HG03439 (cell line): Measurements from ENCODE around the gene ZNF354B.
"Not testable (repeated sequence)": the region's sequence is repeated elsewhere in the genome, so short reads cannot be mapped to it uniquely, and the experiment has no call there.

Source experiments
- ATAC-seq: cut with Tn5 transposase; IDR thresholded peaks from one replicate; pipeline ENCODE4 v1.9.1; 2021; ENCODE audit warnings: mild to moderate bottlenecking, moderate library complexity; ENCODE audit not compliant: unreplicated experiment

ZNF354B gene

DNA sequence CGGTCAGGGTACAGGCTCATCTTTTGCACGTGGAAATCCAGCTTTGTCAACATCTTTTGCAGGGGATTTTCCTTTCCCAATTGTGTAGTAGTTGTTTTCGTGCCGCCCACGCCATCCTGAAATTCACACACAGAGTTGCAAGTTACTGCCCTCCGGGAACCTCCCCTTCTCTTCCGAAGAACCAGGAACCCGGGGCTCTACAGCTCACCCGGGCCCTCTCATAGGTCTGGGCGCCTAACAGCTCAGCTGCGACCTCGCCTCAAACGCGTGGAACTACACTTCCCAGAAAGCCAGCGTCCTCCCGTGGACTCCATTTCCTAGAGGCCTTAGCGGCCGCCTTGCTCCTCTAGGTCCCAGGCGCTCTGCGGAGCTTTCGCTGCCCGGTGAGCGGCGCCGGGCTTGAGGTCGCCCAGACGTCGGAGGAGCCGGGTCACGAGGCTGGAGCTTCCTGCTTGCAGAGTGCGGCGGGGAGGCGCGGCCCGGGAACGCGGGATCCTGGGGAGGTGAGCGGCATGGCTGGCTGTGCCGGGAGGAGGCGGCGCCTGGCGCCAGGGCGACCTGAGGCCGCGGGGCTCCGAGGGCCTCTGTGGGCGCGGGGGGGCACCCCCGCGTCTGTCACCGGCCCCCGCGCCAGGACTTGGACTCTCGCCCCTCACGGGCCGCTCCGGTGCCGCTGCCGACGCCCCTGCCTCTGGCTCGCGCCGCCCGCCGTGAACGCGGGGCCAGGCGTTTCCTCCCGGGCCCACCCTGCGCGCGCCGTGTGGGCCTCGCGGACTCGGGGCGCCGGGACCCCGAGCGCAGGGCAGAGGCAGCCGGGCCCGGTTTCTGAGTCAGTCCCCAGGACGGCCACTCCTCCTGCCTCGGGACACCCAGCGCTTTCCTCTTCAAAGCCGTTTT is at the start of gene ZNF354B:
TSS of gene ZNF354B (plus strand) at position 329 of the 897 bp plus-strand sequence. CDS start 1,095 bp downstream, outside the sequence.
- ATAC-seq = peak; percentile 95

GRCh38 chr5:178817506-178817905 is 42.2 kb upstream of the ZNF354B start:
- ATAC-seq = no peak

DNA sequence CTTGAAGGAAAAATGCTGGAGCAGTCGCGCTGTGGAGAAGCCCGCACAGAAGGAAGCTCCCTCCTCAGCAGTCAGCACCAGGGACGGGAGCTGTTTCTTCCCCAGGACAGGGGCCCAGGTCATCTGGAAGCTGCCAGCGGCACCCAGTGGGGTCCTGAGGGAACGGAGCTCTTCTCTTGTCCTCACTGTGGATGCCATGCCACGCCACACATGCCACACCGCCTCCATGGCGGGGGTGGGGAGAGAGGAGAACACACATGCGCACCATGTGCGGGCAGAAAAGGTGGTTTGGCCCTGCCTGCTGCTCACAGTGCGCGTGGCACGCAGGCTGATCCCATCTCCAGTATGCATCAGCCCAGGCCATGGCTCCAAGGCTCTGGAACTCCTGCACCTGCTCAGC is 41.7 kb upstream of the ZNF354B start:
- no peak for ATAC-seq

DNA sequence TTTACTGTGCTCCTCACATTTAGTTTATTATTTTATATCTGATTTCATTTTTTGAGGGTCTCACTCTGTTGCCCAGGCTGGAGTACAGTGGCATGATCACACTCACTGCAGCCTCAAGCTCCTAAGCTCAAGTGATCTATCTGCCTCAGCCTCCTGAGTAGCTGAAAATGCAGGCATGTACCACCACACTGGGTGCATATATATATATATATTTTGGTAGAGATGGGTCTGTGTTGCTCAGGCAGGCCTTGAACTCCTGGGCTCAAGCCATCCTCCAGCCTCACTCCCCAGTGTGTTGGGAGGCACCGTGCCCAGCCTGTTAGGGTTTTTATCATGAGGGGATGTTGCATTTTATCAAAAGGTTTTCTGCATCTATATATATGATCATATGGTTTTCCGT is 39.8 kb upstream of the ZNF354B start:
- no peak for ATAC-seq

- ATAC-seq = no peak
Observed at GRCh38 chr5:178825444-178825843, 34.3 kb upstream of the ZNF354B start.

DNA sequence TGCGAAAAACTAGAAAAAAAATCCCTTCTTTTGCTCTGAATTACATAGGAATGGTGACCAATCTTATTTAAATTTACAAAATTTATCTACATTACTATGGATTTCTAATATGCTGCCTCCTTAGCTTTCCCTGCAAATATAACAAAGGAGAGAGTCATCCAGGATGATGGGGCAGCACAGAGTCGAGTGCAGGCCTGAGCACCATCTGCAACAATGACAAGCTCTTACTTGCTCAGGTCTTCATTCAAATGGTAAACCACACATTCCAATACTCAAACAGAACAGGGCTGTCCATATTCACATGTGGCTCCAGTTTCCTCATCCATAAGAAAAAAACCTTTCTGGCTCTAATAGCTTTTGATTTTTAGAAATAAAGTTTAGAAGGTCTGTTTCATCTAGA is 33.5 kb upstream of the ZNF354B start:
- ATAC-seq = no peak

GRCh38 chr5:178827636-178828035 is 32.1 kb upstream of the ZNF354B start:
- ATAC-seq = no peak

DNA sequence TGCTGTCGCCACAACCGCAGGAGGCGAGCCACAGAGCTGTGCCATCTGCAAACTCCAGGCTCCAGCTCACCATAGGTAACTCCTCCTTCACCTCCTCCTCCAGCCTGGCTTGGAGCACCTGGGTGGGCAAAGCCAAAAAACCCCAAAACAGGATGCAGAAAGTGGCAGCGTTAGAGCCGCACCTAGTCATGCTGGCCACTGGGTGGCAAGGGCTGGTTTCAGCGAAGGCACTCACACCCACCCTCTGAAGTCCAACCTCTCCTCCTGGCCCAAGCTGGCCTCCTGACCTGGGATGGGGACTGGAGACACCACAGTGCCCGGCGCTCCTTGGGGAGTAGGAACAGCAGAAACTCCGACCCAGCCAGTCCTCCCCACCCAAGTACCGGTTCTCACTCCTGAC is 28.7 kb upstream of the ZNF354B start:
- no peak for ATAC-seq

GRCh38 chr5:178832618-178833201 is 27.0 kb upstream of the ZNF354B start:
- ATAC-seq = no peak

- no peak for ATAC-seq
Observed at GRCh38 chr5:178836628-178837027, 23.1 kb upstream of the ZNF354B start.

DNA sequence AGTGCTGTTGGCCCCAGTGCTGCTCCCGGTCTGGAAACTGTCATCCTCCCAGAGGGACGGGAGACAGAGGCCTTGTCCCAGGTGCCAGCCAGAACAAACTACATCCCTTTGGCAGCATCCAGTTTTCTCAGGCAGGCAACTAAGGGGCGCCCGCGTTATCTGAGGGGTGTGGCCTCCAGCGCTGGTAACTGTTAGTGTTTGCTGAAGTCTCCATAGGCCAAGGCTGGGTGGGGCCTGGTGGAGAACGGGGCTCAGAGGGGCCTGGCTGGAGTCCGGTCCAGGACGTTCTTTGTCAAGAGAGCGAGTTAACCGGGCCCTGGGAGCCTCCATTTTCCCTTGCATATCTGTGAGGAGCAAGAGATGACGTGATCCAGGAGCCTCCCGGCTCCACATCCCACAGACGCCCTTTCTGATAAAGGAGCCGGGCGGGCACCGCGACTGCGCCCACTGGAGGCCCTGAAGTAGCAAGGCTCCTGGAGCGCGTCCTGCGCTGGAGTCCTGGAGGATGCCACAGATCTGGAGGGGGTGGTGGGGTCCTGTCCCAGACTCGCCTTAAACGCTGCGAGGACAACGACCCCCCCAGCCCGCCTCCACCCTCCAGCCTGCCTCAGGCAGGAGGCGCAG is 20.9 kb upstream of the ZNF354B start:
- not testable (repeated sequence) for ATAC-seq

DNA sequence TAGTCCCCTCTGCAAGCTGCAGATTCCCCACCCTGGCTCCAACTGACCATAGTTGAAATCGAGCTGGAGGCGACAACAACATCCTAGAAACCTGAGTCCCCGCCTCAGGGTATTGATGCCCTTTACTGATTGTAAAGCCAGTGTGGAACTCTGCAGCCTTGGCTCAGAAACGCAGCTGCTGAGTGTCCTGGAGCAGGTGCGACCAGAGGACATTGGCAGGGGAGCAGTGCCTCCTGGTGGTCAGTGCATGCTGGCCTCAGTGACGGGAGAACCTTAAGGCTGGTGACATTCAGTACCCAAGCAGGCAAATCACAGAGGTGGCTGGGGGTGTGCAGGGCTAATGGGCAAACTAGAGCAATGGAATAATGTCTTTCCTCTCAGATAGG is 20.4 kb upstream of the ZNF354B start:
- ATAC-seq = no peak

- not testable (repeated sequence) for ATAC-seq
Observed at GRCh38 chr5:178840399-178840798, 19.4 kb upstream of the ZNF354B start.

DNA sequence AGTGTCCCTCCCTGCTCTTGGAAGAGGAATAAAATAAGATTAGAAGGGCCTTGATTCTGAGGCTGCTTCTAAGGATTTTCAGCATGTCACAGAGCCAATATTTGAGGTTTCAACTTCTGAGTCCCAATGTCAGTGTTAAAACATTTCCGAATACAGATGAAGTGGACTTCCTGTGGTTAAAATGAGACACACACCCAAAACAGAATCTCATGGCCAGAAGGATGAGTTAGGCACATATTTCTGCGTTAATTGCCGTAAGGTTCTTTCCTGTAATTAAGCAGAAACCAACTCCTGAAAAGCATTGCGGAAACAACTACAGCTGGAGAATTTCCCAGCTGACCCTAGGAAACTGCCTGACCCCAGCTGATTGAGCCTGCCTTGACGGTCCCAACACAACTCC is 10.4 kb upstream of the ZNF354B start:
- ATAC-seq = no peak

DNA sequence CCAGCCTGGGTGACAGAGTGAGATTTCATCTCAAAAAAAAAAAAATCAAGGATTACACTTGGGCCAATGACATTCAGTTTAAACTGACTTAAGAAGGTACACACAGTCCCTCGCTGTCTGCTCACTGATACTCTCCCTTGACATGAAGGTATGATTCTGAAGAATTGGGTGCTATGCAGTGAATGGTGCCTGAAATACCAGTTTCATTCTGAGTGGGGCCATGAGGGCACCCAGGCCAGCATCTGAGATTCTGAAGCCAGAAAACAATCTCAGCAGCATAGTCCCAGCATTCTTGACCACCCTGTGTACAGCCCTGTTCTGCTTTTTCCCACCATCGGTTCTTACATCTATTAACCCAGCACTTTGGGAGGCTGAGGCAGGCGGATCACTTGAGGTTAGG is 7.8 kb upstream of the ZNF354B start:
- ATAC-seq = no peak

DNA sequence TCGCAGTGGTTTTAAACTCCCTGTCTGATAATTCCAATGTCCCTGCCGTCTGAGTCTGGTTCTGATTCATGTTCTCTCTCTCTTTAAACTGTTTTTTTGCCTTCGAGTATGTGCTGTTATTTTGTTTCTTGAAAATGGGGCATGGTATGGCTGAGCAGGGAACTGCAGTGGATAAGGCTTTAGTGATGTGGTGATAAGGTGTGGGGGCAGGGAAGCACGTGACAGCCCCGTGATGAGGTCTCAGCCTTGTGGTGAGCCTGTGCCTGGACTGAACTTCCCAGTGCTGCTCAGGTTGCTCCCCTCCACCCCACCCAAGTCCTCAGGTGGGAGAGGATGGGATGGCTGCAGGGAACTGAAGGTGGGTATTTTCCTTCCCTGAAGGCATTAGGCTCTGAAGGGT is 5.5 kb upstream of the ZNF354B start:
- no peak for ATAC-seq

- not testable (repeated sequence) for ATAC-seq
Observed at GRCh38 chr5:178860615-178861014, 862 bp downstream of the ZNF354B start.

DNA sequence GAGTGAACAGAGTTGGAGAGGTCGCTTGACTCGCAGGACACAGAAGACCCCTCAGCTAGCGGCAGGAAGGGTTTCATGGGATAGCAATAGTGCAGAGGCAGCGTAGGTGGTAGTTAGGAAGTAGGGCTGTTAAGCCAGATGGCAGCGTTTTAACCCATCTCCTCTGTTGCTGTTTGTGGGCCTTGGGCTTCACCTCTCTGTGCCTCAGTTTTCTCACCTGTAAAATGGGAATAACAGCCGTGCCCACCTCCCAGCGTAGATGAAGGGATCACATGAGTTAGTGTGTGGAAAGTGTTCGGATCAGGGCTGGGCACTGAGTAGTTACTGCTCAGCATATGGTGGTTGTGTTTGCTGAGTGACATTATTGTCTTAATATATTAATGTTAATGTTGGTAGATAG is 1.9 kb downstream of the ZNF354B start:
- ATAC-seq = no peak

DNA sequence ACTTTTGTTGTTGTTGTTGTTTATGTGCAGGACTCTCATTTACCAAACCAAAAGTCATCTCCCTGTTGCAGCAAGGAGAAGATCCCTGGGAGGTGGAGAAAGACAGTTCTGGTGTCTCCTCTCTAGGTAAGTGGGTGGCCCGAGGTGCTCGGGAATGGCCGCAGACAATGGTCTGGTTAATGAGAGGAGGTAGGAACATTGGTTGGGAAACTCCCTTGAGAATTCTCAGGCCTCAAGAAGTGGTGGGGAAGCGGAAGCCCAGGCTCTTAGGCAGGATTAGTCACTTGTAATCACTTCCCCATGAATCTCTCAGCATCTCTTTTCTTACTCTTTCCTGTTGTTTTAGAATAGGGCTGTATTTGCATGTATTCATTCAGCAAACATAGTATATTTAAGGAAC is 7.2 kb downstream of the ZNF354B start:
- ATAC-seq = no peak

GRCh38 chr5:178869577-178869976 is 9.8 kb downstream of the ZNF354B start:
- ATAC-seq = no peak

DNA sequence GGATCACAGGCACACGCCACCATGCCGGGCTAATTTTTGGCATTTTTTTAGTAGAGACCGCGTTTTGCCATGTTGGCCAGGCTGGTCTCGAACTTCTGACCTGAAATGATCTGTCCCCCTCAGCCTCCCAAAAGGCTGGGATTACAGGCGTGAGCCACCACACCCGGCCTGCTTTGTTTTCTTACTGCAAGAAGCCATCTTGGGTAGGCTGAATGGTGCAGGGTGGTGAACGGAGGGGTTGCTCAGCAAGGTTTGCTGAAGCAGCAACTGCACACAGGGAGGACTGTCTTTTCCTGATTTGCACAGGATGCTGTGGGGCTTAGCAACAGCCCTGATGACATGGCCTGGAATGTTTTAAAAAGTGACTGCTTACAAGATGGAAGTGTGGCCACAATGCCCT is 10.7 kb downstream of the ZNF354B start:
- ATAC-seq = no peak

- ATAC-seq = no peak
Observed at GRCh38 chr5:178872302-178872701, 12.5 kb downstream of the ZNF354B start.
